HG02884 (cell line): ENCODE data around the gene TRIM54.

Experiments used
- ATAC-seq: cut with Tn5 transposase; IDR thresholded peaks from one replicate; pipeline ENCODE4 v1.9.1; 2021; ENCODE audit warnings: mild to moderate bottlenecking, moderate library complexity; ENCODE audit not compliant: unreplicated experiment

Gene TRIM54

GRCh38 chr2:27353762-27354596, 71.8 kb downstream of the TRIM54 start:
- no peak for ATAC-seq

- ATAC-seq = no peak
Measured at GRCh38 chr2:27354597-27354927, 72.3 kb downstream of the TRIM54 start.

DNA sequence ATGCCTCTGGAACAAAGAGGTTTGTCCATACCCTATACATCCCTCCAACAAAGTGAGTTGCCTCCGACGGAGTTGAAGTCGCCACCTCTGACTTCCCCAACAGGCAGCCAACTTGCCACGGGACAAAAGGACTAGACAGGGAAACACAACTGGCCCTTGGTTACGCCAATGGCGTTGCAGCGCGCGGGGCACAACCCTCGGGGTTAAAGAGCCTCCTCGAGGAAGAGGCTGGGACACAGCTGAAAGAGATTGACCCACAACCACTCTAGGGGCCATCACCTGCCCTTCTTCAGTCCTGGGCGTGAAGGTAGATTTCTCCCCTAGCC, 73.8 kb downstream of the TRIM54 start:
- peak; percentile 25 for ATAC-seq

DNA sequence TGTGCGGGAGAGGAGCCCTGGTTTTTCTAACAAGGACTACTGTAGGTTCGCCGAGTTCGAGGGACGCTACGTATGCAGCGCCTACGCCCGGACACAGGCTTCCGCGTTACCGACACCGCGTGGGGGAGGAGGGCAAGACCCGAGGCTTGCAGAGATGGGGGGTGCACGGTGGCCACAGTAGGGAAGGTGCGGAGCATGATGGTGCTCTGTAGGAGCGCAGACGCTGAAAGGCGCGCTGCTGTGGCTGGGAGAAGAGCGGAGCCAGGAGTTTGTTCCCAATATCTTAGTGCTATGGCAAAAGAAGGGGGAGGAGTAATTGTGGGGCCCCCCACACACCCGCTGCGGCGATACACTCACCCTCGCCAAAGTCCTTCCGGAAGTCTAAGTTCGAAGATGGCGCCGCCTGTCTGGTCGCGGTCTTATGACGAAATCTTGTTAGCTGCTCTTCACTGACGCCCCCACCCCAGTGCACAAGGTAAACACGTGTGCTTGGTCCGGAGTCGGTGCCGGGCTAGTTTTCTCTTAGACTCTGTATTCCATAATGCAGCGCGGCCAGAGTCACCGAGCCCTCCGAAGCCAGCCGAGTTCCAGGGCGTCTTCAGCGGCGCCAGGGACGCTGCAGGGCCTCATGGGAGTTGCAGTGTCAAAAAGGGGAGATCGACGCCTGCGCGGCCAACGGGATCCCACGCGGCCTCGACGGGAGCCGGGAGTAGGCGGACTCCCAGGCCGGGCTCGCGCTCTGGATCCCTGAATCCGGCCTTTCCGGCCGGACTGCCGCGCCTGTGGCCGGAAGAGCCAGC, 74.4 kb downstream of the TRIM54 start, which contains the start of gene GTF3C2:
TSS of gene GTF3C2 (minus strand) at position 383 of the 800 bp plus-strand sequence. CDS start 13,210 bp downstream, outside the sequence.
- peak; percentile 65 for ATAC-seq
